ENCODE data around the gene FERMT1.
"Not testable (repeated sequence)": the region's sequence is repeated elsewhere in the genome, so short reads cannot be mapped to it uniquely, and the experiment has no call there.

FERMT1 gene

DNA sequence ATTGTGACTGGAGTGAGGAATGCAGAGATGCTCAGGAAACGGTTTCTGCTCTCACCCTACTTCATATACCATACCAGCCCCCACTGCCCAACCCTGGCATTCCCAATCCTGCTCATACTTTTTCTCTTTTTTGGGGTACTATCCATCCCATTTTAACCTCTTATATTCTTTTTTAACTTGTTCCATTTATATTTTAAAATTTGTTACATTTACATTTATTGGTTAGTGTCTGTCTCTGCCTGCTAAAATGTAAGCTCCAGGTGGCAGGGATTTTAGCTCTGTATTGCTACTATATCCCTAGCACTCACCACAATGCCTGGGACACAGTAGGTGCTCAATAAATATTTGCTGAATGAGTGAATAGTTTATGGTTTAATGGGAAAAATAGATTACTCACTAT is 8.1 kb downstream of the FERMT1 start:
- DNase-seq: no peak

GRCh38 chr20:6113951-6114350 is 8.9 kb downstream of the FERMT1 start:
- DNase-seq: no peak

DNA sequence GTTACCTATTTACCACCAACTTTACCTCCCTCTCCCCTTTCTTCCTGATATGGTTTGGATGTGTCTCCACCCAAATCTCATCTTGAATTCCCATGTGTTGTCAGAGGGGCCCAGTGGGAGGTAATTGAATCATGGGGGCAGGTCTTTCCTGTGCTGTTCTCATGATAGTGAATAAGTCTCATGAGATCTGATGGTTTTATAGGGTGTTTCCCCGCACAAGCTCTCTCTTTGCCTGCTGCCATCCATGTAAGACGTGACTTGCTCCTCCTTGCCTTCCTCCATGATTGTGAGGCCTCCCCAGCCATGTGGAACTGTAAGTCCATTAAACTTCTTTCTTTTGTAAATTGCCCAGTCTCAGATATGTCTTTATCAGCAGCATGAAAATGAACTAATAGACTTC is 9.9 kb downstream of the FERMT1 start:
- DNase-seq: not testable (repeated sequence)

DNA sequence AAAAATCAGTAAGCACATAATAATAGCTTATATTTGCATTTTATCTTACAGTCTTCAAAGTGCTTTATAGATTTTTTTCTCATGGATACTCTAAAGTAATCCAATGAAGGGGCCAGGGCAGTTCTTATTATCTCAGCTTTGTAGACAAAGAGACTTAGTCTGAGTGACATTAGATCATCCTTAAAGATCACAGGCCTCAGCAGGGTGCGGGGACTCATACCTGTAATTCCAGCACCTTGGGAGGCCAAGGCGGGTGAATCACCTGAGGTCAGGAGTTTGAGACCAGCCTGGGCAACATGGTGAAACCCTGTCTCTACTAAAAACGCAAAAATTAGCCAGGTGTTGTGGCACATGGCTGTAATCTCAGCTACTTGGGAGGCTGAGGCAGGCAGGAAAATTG is 14.5 kb downstream of the FERMT1 start:
- DNase-seq: no peak

GRCh38 chr20:6104493-6105188 is 18.2 kb downstream of the FERMT1 start:
- DNase-seq: no peak

DNA sequence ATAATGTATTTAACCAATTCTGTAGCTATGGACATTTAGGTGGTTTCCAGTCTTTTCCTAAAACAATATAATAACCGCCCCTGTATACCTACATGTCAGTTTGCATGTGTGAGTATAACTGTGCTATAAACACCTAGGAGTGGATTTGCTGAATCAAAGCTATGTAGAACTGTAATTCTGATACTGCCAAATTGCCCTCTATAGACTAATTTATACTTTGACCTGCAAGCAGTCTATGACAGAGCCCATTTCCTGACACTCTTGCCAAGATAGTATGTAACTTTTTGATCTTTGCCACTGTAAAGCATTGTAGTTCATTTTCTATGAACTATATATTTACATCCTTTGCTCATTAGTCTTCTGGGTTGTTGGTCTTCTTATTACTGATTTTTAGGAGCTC is 19.5 kb downstream of the FERMT1 start:
- DNase-seq: no peak

DNA sequence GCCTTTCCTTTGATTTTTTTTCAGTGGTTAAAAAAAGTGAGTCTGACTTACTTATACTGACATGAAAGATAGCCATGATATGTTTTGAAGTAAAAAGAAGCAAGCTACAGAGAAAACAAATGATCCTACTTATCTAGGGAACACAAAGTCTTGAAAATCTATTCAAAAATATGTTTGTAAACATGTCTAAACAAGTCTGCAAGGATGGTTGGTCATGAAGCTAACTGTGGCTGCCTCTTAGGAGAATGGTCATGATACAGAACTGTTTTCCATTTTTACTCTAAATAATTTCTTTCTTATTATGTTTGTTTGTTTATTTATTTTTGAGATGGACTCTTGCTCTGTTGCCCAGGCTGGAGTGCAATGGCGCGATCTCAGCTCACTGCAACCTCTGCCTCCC is 21.5 kb downstream of the FERMT1 start:
- DNase-seq: no peak

GRCh38 chr20:6100246-6100645 is 22.6 kb downstream of the FERMT1 start:
- no peak for DNase-seq

GRCh38 chr20:6099819-6100218 is 23.0 kb downstream of the FERMT1 start:
- DNase-seq: no peak

DNA sequence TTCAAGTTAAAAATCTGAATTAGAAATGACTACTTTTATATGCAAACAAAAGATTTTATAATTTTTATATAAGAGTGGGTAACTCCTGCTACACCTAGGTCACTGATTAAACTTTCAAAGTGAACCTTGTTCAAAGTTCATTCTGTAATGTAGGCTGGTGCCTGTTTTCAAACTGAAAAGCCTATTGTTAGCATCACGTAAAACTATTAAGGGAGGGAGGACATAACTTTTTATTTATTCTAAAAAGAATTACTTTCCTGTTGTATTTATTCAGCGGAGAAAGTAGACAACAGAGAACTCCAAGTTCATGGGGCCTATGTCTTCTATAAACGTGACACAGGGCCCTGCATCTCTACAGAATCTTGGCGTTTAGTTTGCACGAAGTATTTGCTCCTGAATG is 27.4 kb downstream of the FERMT1 start:
- DNase-seq: no peak

DNA sequence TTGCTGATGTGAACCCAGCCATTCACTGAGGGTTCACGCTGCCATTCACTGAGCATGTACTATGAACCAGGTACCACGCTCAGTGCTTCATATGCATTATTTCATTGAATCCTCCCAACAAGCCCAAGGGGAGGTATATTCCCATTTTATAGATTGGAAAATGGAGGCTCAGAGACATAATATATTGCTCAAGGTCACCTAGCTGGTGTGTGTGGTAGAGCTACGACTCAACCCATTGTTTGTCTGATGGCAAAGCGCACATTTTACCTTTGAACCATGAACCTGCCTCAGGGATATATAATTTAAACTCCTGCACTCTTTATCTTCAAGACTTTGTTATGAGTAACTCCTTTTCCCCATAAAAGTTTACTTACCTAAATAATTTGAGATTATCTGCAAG is 28.3 kb downstream of the FERMT1 start:
- no peak for DNase-seq

DNA sequence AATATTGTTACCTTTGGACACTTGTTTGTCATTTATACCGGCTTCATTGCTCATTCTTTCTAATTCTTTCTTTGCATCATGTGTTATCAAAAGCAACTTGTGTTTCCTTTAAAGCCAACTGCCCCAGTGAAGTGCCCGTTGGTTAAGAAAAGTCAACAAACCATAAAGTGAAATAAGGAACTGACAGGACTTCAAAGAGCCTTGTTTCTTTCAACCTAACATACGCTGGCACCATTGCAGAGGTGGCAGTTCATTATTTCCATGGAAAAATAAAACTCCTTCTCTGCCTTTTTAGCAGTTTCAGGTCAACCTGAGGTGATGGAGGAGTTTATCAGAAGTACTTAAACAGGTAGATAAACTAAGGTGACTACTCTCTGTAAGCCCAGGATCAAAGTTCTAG is 28.8 kb downstream of the FERMT1 start:
- no peak for DNase-seq

- DNase-seq: no peak
Observed at GRCh38 chr20:6091661-6092060, 31.2 kb downstream of the FERMT1 start.

DNA sequence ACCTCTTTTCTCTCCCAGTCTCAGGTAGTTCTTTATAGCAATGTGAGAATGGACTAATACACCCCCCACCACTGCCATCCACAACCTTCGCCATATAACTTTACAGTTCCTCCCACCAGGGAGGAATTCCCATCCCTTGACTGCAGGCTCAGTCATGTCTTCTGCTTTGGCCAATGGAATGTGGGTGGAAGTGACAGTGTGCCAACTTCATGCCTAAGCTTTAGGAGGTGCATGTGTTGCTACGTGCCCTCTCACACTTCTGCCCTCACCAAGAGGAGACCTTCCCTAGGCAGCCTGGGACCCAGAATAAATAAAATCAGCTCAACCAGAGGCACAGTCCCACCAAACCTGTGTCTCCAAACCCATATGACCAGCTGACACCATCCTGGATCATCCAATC is 36.0 kb downstream of the FERMT1 start:
- DNase-seq: no peak

DNA sequence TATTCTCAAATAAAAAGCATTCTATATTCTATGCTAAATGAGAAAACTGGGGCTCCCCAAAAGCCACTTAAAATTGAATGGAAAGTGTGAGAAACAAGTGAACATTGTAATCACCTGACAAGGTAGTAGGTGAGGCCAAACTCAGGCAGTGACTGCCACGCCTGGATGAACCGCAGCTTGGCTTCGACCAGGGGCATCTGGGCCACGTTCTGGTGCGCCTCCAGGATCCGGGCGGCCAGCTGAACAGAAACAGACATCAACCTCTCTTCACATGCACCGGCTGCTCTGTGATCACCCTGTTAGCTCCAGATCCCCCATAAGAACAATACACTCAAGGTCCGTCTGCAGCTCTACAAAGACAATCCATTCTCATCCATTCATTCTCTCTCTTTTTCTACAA is 38.9 kb downstream of the FERMT1 start:
- no peak for DNase-seq

GRCh38 chr20:6081236-6081635 is 41.6 kb downstream of the FERMT1 start:
- DNase-seq: no peak

GRCh38 chr20:6079016-6079415 is 43.8 kb downstream of the FERMT1 start:
- no peak for DNase-seq

GRCh38 chr20:6075428-6076219 is 47.2 kb downstream of the FERMT1 start:
- DNase-seq: no peak

GRCh38 chr20:6074784-6075183 is 48.0 kb downstream of the FERMT1 start:
- DNase-seq: no peak

DNA sequence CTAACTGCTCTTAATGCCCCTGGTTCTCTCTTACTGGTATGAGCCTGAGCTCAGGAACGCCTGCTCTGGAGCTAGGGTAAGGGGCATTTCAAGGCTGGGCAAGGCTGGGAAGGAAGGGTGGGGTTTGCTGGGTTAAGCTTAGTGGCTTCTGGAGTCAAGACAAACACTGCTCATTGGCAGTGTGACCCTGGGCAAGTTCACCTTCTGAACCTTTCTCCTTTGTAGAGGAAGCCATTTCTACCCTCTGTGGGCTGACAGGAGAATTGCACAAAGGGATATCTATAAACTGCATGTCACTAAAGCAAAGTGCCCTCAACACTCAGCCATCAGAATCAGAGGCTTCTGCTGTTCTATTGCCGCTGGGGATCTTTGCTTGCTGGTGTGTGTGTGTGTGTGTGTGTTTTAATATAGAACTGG is 48.7 kb downstream of the FERMT1 start:
- DNase-seq: no peak

DNA sequence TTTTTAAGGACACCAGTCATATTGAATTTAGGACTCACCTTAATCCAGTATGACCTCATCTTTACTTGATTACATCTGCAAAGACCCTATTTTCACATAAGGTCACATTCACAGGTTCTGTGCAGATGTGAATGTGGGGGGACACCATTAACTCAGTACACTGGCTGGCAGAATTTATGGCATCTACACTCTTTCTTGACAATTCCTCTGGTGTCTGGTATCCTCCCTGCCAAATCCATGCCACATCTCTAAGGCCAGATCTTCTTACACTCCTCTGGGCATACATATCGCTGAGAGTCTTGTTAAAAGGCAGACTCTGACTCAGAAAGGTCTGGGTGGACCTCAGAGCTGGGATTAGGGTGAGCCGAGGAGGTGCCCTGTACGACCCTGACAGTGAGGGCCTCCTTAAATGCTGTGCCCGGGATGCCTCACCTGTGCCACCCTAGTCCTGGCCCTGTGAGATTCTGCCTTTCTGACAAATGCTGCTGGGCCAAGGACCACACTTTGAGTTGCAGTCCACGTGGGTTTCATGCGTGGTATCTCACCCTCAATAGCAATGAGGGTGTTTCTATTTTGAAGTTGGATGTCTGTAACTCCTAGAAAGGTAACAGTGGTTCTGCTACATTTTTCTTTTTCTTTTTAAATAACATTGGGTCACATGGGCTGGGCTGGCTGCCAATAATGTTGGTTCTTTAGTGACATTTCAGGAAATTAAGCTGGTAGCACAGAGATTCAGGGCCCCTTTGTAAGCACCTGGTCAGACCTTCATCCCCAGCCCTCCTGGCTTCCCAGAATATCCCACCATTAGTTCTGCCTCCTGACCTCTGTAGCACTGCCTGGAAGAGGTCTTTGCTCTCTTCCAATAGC is 51.8 kb downstream of the FERMT1 start:
- DNase-seq: no peak

GRCh38 chr20:6069669-6070068 is 53.2 kb downstream of the FERMT1 start:
- DNase-seq: no peak

- DNase-seq: no peak
Observed at GRCh38 chr20:6067763-6068318, 55.0 kb downstream of the FERMT1 start.

Measured in SIG-M5 (cell line).